ENCODE measurements around the gene ADCY5.

Gene ADCY5

GRCh38 chr3:123457841-123458240 is 9.0 kb upstream of the ADCY5 start:
- no peak for DNase-seq

- DNase-seq, result no peak
These were observed 4.8 kb upstream of the ADCY5 start for GRCh38 chr3:123453675-123454074.

GRCh38 chr3:123451186-123451585 is 2.3 kb upstream of the ADCY5 start:
- no peak for DNase-seq

- DNase-seq, result no peak
These were observed 1.2 kb upstream of the ADCY5 start for GRCh38 chr3:123449997-123450604.

GRCh38 chr3:123449102-123449996 is 459 bp upstream of the ADCY5 start:
- no peak for DNase-seq

GRCh38 chr3:123447749-123448517 is 957 bp downstream of the ADCY5 start:
- no peak for DNase-seq

GRCh38 chr3:123447416-123447748 is 1.5 kb downstream of the ADCY5 start:
- no peak for DNase-seq

GRCh38 chr3:123446610-123447109 is 2.2 kb downstream of the ADCY5 start:
- no peak for DNase-seq

GRCh38 chr3:123446210-123446609 is 2.7 kb downstream of the ADCY5 start:
- DNase-seq, result no peak

GRCh38 chr3:123445702-123446101 is 3.2 kb downstream of the ADCY5 start:
- DNase-seq, result no peak

- no peak for DNase-seq
These were observed 4.1 kb downstream of the ADCY5 start for GRCh38 chr3:123444744-123445143.

- no peak for DNase-seq
These were observed 4.9 kb downstream of the ADCY5 start for GRCh38 chr3:123444023-123444422.

GRCh38 chr3:123442908-123443307 is 6.0 kb downstream of the ADCY5 start:
- DNase-seq, result no peak

- DNase-seq, result no peak
These were observed 6.8 kb downstream of the ADCY5 start for GRCh38 chr3:123442125-123442524.

- no peak for DNase-seq
These were observed 8.9 kb downstream of the ADCY5 start for GRCh38 chr3:123439806-123440580.

GRCh38 chr3:123432832-123433523 is 15.9 kb downstream of the ADCY5 start:
- DNase-seq, result no peak

- DNase-seq, result no peak
These were observed 17.1 kb downstream of the ADCY5 start for GRCh38 chr3:123431658-123432324.

GRCh38 chr3:123431007-123431657 is 17.8 kb downstream of the ADCY5 start:
- DNase-seq, result no peak

GRCh38 chr3:123430266-123430665 is 18.6 kb downstream of the ADCY5 start:
- DNase-seq, result no peak

GRCh38 chr3:123429362-123430125 is 19.3 kb downstream of the ADCY5 start:
- no peak for DNase-seq

All from SHP77 treated with DMSO at 0.1 percent for 48 hours (cell line).